DND-41 (cell line): Measurements from ENCODE around the gene SNX9.

ENCODE experiments used
- ATAC-seq: fragments of 200-7000 bp; cut with Tn5 transposase; 3 replicates; pipeline ENCODE4 v1.9.1; 2021; ENCODE audit warnings: low read depth; ENCODE audit not compliant: insufficient read depth
- DNase-seq: peaks from one replicate; pipeline ENCODE4 v3.0.0-alpha.2; 2020
- H2AFZ ChIP-seq: 2 replicates; pipeline ENCODE4 v1.6.0; 2012; ENCODE audit warnings: low read depth, low read length
- H3K27ac ChIP-seq: 2 replicates; pipeline ENCODE4 v1.5.1; 2012; ENCODE audit warnings: low read length, inconsistent platforms
- H3K27me3 ChIP-seq: fragments of 200-600 bp; sonication (generic); 2 replicates; pipeline ENCODE4 v1.6.0; 2012; ENCODE audit warnings: low read length, mild to moderate bottlenecking, inconsistent platforms; ENCODE audit not compliant: insufficient read depth, poor library complexity
- H3K36me3 ChIP-seq: 2 replicates; pipeline ENCODE4 v1.5.1; 2012; ENCODE audit warnings: low read length, inconsistent platforms; ENCODE audit not compliant: insufficient read depth
- H3K4me1 ChIP-seq: 2 replicates; pipeline ENCODE4 v1.5.1; 2012; ENCODE audit warnings: mild to moderate bottlenecking, low read length; ENCODE audit not compliant: insufficient read depth
- H3K4me2 ChIP-seq: 2 replicates; pipeline ENCODE4 v1.6.0; 2012; ENCODE audit warnings: mild to moderate bottlenecking, moderate library complexity, low read length, inconsistent platforms; ENCODE audit not compliant: insufficient read depth
- H3K4me3 ChIP-seq, 2 experiments: fragments of 200-600 bp in 1 of 2; shearing (Covaris generic) in 1 of 2; 2 replicates each; pipeline ENCODE4 v1.5.1; 2012 to 2016; ENCODE audit warnings: inconsistent platforms in 2 of 2, low read length in 2 of 2, mild to moderate bottlenecking in 2 of 2, low read depth in 1 of 2, moderate library complexity in 1 of 2
- H3K79me2 ChIP-seq: 2 replicates; pipeline ENCODE4 v1.6.0; 2012; ENCODE audit warnings: low read length, inconsistent platforms; ENCODE audit not compliant: insufficient read depth
- H3K9ac ChIP-seq: 2 replicates; pipeline ENCODE4 v1.6.0; 2012; ENCODE audit warnings: low read depth, mild to moderate bottlenecking, inconsistent platforms, low read length, moderate library complexity
- H3K9me3 ChIP-seq: 2 replicates; pipeline ENCODE4 v1.5.1; 2012; ENCODE audit warnings: low read length, moderate library complexity, mild to moderate bottlenecking, inconsistent platforms; ENCODE audit not compliant: insufficient read depth, severe bottlenecking
- H4K20me1 ChIP-seq: 2 replicates; pipeline ENCODE4 v1.6.0; 2012; ENCODE audit warnings: low read length; ENCODE audit not compliant: insufficient read depth
- CTCF ChIP-seq: IDR thresholded peaks from 2 replicates; pipeline ENCODE4 v1.5.1; 2012; ENCODE audit warnings: borderline replicate concordance, low read length, moderate library complexity, mild to moderate bottlenecking; ENCODE audit not compliant: poor library complexity, severe bottlenecking; ENCODE audit errors: extremely low read depth
- EZH2 ChIP-seq: IDR thresholded peaks from 3 replicates; pipeline ENCODE4 v1.6.1; 2012; ENCODE audit warnings: borderline replicate concordance, low read depth, mild to moderate bottlenecking, moderate library complexity, low read length, inconsistent platforms; ENCODE audit not compliant: severe bottlenecking

The SNX9 gene

GRCh38 chr6:157867981-157868380, 44.9 kb downstream of the SNX9 start:
- no peak for DNase-seq
- TF ChIP-seq EZH2 = no peak
- no peak for TF ChIP-seq CTCF
- no peaks in the 10 kb centered on the region for H3K79me2 ChIP-seq
- H3K4me1 ChIP-seq = no peaks in the 10 kb centered on the region
- H3K9ac ChIP-seq = no peak overlapping the region
- no peak overlapping the region for H2AFZ ChIP-seq
- H3K27ac ChIP-seq = no peak overlapping the region
- H3K4me3 ChIP-seq = no peak overlapping the region
- no peaks in the 10 kb centered on the region for H3K9me3 ChIP-seq
- no peaks in the 10 kb centered on the region for H3K36me3 ChIP-seq
- no peak overlapping the region for H3K4me2 ChIP-seq
- ATAC-seq = no peak
- peaks cover 32% of the 10 kb centered on the region for H3K27me3 ChIP-seq
- H4K20me1 ChIP-seq = no peaks in the 10 kb centered on the region

- Histone ChIP-seq H3K79me2 (no peaks in the 10 kb centered on the region), H3K27me3 (peaks cover 24% of the 10 kb centered on the region), H2AFZ (no peak overlapping the region), H3K27ac (no peak overlapping the region), H3K4me2 (no peak overlapping the region), H3K4me3 (no peak overlapping the region), H4K20me1 (no peaks in the 10 kb centered on the region), H3K9ac (no peak overlapping the region), H3K4me1 (no peaks in the 10 kb centered on the region), H3K9me3 (no peaks in the 10 kb centered on the region), H3K36me3 (no peaks in the 10 kb centered on the region)
- no peak for ATAC-seq
- DNase-seq = no peak
- no peak for TF ChIP-seq EZH2
- no peak for TF ChIP-seq CTCF
Measured at GRCh38 chr6:157868835-157869234, 45.8 kb downstream of the SNX9 start.

GRCh38 chr6:157869673-157870302, 46.7 kb downstream of the SNX9 start:
- ATAC-seq = no peak
- no peak overlapping the region for H3K4me2 ChIP-seq
- no peak for DNase-seq
- no peak for TF ChIP-seq EZH2
- no peak for TF ChIP-seq CTCF
- no peak overlapping the region for H3K27ac ChIP-seq
- no peaks in the 10 kb centered on the region for H3K4me1 ChIP-seq
- peaks cover 17% of the 10 kb centered on the region for H3K27me3 ChIP-seq
- no peaks in the 10 kb centered on the region for H4K20me1 ChIP-seq
- H3K4me3 ChIP-seq = no peak overlapping the region
- H3K9ac ChIP-seq = no peak overlapping the region
- H2AFZ ChIP-seq = no peak overlapping the region
- H3K9me3 ChIP-seq = no peaks in the 10 kb centered on the region
- no peaks in the 10 kb centered on the region for H3K36me3 ChIP-seq
- H3K79me2 ChIP-seq = no peaks in the 10 kb centered on the region
